Lung (tissue), 12 donors: ENCODE measurements around the gene HTRA3. TPM values are rescaled to one million over a fixed set of nuclear protein-coding genes. Genes with fewer than 3 reads are reported as not detected.

Experiments used
- ATAC-seq: fragments of 200-7000 bp; cut with Tn5 transposase; one replicate; pipeline ENCODE4 v1.9.1; 2020; ENCODE audit warnings: moderate number of reproducible peaks; ENCODE audit not compliant: insufficient read depth, low FRiP score
- DNase-seq, 3 donors: peaks; one replicate each; pipeline ENCODE4 v3.0.0-alpha.2; 2013 to 2017
- H3K27ac ChIP-seq, 2 donors: one replicate each; pipeline ENCODE4 v1.5.1; 2013; ENCODE audit warnings: mild to moderate bottlenecking in 2 of 2, moderate library complexity in 2 of 2, control low read depth in 1 of 2, inconsistent platforms in 1 of 2, low read depth in 1 of 2, low read length in 1 of 2
- H3K27me3 ChIP-seq, 3 donors: one replicate each; pipeline ENCODE4 v1.5.1; 2013; ENCODE audit warnings: low read length in 2 of 3; ENCODE audit not compliant: control insufficient read depth in 3 of 3, insufficient read depth in 3 of 3
- H3K36me3 ChIP-seq, 4 donors: one replicate each; pipeline ENCODE4 v1.5.1; 2013; ENCODE audit warnings: low read length in 4 of 4, mild to moderate bottlenecking in 1 of 4, moderate library complexity in 1 of 4; ENCODE audit not compliant: control insufficient read depth in 4 of 4, insufficient read depth in 4 of 4
- H3K4me1 ChIP-seq, 5 donors: one replicate each; pipeline ENCODE4 v1.5.1; 2013; ENCODE audit warnings: low read length in 5 of 5, mild to moderate bottlenecking in 2 of 5, moderate library complexity in 1 of 5; ENCODE audit not compliant: control insufficient read depth in 5 of 5, insufficient read depth in 5 of 5
- H3K4me3 ChIP-seq: one replicate; pipeline ENCODE4 v1.5.1; 2013; ENCODE audit warnings: mild to moderate bottlenecking, control low read depth, moderate library complexity
- H3K9ac ChIP-seq, 2 donors: one replicate each; pipeline ENCODE4 v1.5.1; 2013; ENCODE audit warnings: low read length in 2 of 2, control low read depth in 1 of 2; ENCODE audit not compliant: insufficient read depth in 1 of 2
- H3K9me3 ChIP-seq, 4 donors: one replicate each; pipeline ENCODE4 v1.5.1; 2013; ENCODE audit warnings: low read length in 3 of 4, mild to moderate bottlenecking in 1 of 4, moderate library complexity in 1 of 4; ENCODE audit not compliant: control insufficient read depth in 4 of 4, insufficient read depth in 3 of 4
- CTCF ChIP-seq: IDR thresholded peaks from 2 replicates; pipeline ENCODE4 v1.5.1; 2012; ENCODE audit warnings: mild to moderate bottlenecking; ENCODE audit errors: control extremely low read depth, extremely low read depth
- WGBS, 2 donors: extraction: QIAGEN DNeasy Blood & Tissue Kit; methylation state at CpG; one replicate each; pipeline ENCODE4 v1.1.7; 2013; 5-methylcytosine and 5-hydroxymethylcytosine counted together
- polyA plus RNA-seq, 2 donors: library from polyadenylated mRNA; stranded (reverse); fragments of 200-250 nt; gene quantifications; one replicate each; pipeline ENCODE4 v1.2.1, GENCODE V29; 2013
- total RNA-seq, 2 donors: library from RNA; depleted of rRNA in 1 of 2; stranded (reverse); fragments of >200 nt in 1 of 2; gene quantifications; one replicate each; pipeline ENCODE4 v1.2.1, GENCODE V29; 2014 to 2021
- donor health status: control.
- donor health status: control.
- donor health status: Bipolar disorder and iron deficiency.
- donor health status: healthy.
- donor health status: DM: yes; HTN: yes; CAD: no.

HTRA3 gene
- total and polyA plus RNA-seq, 4 donors = 9.5 to 23.5 (median 17.8) TPM

- no peak overlapping the region for H3K9ac ChIP-seq
- H3K4me3 ChIP-seq = no peak overlapping the region
- DNase-seq (no peak), ATAC-seq (no peak)
- 91 to 95% methylated on average over 14 of the region's 14 CpGs for WGBS, 2 donors
- no peaks in the 10 kb centered on the region for H3K27me3 ChIP-seq
- peaks cover 0 to 10% (median 2%) of the 10 kb centered on the region in 5 donors for H3K4me1 ChIP-seq
- no peaks in the 10 kb centered on the region for H3K9me3 ChIP-seq
- no peak overlapping the region for H3K27ac ChIP-seq
- peaks cover 0 to 39% (median 2%) of the 10 kb centered on the region in 4 donors for H3K36me3 ChIP-seq
- no peak for TF ChIP-seq CTCF
Measured at GRCh38 chr4:8241211-8241779, 28.3 kb upstream of the HTRA3 start.

GRCh38 chr4:8241895-8242696 is 27.5 kb upstream of the HTRA3 start:
- H3K4me1 ChIP-seq = peaks cover 0 to 12% (median 4%) of the 10 kb centered on the region in 5 donors
- H3K27ac ChIP-seq = peak overlapping the region in 1 of 2 donors; percentile 21
- peak; percentile 88 for ATAC-seq
- H3K27me3 ChIP-seq = no peaks in the 10 kb centered on the region
- no peaks in the 10 kb centered on the region for H3K9me3 ChIP-seq
- H3K9ac ChIP-seq = peak overlapping the region in 1 of 2 donors; percentile 49
- peaks cover 0 to 32% (median 2%) of the 10 kb centered on the region in 4 donors for H3K36me3 ChIP-seq
- no peak overlapping the region for H3K4me3 ChIP-seq
- peak; percentile 71 for TF ChIP-seq CTCF
- 33% methylated on average over 29 of the region's 29 CpGs for WGBS, 2 donors
- DNase-seq = peak; percentile 95 to 97 (median 97)

DNA sequence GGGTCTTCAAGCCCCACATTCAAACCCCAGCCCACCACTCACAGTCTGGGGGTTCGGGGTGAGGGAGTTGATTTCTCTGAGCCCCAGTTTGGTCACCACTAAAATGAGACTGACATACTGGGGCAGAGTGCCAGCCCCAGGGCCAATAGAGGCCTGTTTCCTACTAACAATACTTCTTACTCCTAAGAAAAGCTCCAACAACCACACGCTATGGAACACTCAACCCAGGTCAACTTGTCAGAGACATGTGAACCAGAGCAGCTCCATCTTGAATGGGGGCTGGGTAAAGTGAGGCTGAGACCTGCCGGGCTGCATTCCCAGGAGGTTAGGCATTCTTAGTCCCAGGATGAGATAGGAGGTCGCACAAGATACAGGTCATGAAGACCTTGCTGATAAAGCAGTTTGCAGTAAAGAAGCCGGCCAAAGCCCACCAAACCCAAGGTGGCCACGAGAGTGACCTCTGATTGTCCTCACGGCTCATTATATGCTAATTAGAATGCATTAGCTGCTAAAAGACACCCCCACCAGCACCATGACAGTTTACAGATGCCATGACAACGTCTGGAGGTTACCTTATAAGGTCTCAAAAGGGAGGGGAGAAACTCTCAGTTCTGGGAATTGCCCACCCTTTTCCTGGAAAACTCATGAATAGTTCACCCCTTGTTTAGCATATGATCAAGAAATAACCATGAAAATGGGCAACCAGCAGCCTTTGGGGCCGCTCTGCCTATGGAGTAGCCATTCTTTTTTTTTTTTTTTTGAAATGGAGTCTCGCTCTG is 26.6 kb upstream of the HTRA3 start:
- Histone ChIP-seq H3K4me1 (peaks cover 0 to 21% (median 13%) of the 10 kb centered on the region in 5 donors), H3K4me3 (no peak overlapping the region), H3K36me3 (peaks cover 0 to 23% (median 2%) of the 10 kb centered on the region in 4 donors), H3K9ac (peak overlapping the region in 1 of 2 donors; percentile 49), H3K9me3 (no peaks in the 10 kb centered on the region), H3K27me3 (no peaks in the 10 kb centered on the region), H3K27ac (peak overlapping the region in 1 of 2 donors; percentile 21)
- no peak for TF ChIP-seq CTCF
- WGBS, 2 donors = 82 to 83% methylated on average over 10 of the region's 10 CpGs
- DNase-seq (peak in 2 of 3 donors; percentile 34 to 41), ATAC-seq (no peak)
